BE2C (cell line): ENCODE data around the gene DR1.

Source experiments
- DNase-seq: peaks from one replicate; pipeline ENCODE4 v3.0.0-alpha.2; 2020
- H3K27me3 ChIP-seq: fragments of 250-450 bp; sonication (Bioruptor Pico); 2 replicates; pipeline ENCODE4 v1.5.1; 2020; ENCODE audit warnings: mild to moderate bottlenecking
- H3K36me3 ChIP-seq: fragments of 250-450 bp; sonication (Bioruptor Pico); 2 replicates; pipeline ENCODE4 v1.5.1; 2020; ENCODE audit warnings: mild to moderate bottlenecking
- H3K4me1 ChIP-seq: fragments of 250-450 bp; sonication (Bioruptor Pico); 2 replicates; pipeline ENCODE4 v1.5.1; 2020
- H3K4me3 ChIP-seq: 2 replicates; pipeline ENCODE4 v1.5.1; 2011; ENCODE audit warnings: low read depth, low read length
- H3K9me3 ChIP-seq: fragments of 250-450 bp; sonication (Bioruptor Pico); 2 replicates; pipeline ENCODE4 v1.5.1; 2020
- TF ChIP-seq, protein P1 (sequence below): IDR thresholded peaks from 2 replicates; pipeline ENCODE4 v1.5.1; 2012; ENCODE audit warnings: mild to moderate bottlenecking, low read depth, low read length

DR1 gene

DNA sequence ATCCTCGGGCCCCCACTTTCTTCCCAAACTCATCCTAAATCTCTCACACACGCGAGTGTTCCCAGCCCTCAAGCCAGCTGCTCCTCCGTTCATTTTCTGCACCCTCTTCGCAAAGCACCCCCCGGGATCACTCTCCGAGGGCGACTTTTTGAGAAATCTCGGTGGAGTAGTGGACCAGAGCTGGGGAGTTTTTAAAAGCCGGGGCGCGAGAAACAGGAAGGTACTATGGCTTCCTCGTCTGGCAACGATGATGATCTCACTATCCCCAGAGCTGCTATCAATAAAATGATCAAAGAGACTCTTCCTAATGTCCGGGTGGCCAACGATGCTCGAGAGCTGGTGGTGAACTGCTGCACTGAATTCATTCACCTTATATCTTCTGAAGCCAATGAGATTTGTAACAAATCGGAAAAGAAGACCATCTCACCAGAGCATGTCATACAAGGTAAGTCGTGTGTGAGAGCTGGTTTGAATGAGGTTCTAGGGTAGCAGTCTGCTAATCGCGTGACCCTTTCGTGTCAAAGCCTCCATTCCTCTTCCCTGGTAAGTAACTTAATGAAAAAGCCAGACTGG lies 800 bp downstream of the DR1 start:
- peak; percentile 6 for DNase-seq
- no peaks in the 10 kb centered on the region for H3K9me3 ChIP-seq

DNA sequence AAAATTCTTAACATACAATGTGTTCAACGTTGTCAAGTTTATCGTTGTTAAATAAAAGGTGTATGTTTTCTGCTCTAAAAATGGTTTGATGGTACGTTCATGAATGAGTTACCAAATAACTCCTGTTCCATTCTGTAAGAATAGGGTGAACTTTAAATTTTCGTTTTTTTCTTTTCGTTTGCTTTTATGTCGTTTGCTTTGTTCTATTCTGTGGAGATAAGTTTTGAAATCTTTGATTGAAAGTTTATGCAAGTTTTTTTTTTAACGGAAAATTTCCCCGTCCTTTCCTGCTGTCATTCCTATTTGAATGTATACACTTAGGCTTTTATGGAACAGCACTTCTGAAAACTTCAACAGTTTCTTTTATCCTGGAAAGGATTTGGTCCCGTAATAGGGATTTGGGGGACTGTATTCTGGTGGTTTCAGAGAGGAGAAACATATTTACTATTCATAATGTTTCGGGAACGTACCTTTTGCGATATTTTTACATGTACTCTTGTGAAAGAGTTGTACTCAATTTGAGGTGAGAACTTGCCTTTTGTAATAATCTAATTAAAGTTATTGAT lies 1.7 kb downstream of the DR1 start:
- Histone ChIP-seq H3K4me1 (no peaks in the 10 kb centered on the region), H3K9me3 (no peaks in the 10 kb centered on the region), H3K4me3 (peak overlapping the region; percentile 88), H3K27me3 (no peaks in the 10 kb centered on the region), H3K36me3 (no peaks in the 10 kb centered on the region)
- DNase-seq: no peak
- TF ChIP-seq, protein P1, sequence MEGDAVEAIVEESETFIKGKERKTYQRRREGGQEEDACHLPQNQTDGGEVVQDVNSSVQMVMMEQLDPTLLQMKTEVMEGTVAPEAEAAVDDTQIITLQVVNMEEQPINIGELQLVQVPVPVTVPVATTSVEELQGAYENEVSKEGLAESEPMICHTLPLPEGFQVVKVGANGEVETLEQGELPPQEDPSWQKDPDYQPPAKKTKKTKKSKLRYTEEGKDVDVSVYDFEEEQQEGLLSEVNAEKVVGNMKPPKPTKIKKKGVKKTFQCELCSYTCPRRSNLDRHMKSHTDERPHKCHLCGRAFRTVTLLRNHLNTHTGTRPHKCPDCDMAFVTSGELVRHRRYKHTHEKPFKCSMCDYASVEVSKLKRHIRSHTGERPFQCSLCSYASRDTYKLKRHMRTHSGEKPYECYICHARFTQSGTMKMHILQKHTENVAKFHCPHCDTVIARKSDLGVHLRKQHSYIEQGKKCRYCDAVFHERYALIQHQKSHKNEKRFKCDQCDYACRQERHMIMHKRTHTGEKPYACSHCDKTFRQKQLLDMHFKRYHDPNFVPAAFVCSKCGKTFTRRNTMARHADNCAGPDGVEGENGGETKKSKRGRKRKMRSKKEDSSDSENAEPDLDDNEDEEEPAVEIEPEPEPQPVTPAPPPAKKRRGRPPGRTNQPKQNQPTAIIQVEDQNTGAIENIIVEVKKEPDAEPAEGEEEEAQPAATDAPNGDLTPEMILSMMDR: no peak

More for the DNA sequence above, 800 bp downstream of the DR1 start:
- H3K4me1 ChIP-seq: no peaks in the 10 kb centered on the region
- H3K27me3 ChIP-seq: no peaks in the 10 kb centered on the region
- H3K36me3 ChIP-seq: no peaks in the 10 kb centered on the region
- peak overlapping the region; percentile 88 for H3K4me3 ChIP-seq
- TF ChIP-seq, protein P1: no peak

DNA sequence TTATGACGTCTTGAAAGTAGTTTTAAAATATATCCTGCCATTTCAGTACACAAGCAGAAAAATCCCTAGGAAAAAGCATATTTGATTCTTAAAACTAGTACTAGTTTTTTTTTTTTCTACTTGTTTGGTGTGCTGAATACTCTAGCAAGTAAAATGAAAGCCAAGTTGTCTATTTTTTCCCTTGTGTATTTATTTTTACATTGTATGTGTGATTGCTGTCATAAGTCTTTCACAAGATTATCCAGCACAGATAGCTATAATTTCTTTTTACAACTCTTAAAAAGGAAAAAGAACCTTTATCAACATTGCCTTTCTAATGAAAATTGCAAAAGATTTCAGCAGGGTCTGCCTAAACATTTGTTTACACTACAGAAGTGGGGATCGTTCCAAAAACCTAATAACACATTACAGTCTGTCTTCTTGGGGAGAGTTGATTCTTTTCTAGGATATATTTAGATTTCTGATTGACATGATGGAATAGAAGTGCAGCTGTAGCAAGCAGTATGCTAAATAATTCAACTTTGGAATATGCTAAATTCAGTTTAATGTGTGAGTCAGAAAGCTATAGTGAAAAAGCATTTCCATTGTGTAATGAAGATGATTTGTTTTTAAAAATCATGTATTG lies 2.5 kb downstream of the DR1 start:
- Histone ChIP-seq H3K9me3 (no peaks in the 10 kb centered on the region), H3K27me3 (no peaks in the 10 kb centered on the region), H3K4me1 (no peaks in the 10 kb centered on the region), H3K36me3 (no peaks in the 10 kb centered on the region), H3K4me3 (peak overlapping the region; percentile 88)
- DNase-seq: no peak
- TF ChIP-seq, protein P1: no peak

DNA sequence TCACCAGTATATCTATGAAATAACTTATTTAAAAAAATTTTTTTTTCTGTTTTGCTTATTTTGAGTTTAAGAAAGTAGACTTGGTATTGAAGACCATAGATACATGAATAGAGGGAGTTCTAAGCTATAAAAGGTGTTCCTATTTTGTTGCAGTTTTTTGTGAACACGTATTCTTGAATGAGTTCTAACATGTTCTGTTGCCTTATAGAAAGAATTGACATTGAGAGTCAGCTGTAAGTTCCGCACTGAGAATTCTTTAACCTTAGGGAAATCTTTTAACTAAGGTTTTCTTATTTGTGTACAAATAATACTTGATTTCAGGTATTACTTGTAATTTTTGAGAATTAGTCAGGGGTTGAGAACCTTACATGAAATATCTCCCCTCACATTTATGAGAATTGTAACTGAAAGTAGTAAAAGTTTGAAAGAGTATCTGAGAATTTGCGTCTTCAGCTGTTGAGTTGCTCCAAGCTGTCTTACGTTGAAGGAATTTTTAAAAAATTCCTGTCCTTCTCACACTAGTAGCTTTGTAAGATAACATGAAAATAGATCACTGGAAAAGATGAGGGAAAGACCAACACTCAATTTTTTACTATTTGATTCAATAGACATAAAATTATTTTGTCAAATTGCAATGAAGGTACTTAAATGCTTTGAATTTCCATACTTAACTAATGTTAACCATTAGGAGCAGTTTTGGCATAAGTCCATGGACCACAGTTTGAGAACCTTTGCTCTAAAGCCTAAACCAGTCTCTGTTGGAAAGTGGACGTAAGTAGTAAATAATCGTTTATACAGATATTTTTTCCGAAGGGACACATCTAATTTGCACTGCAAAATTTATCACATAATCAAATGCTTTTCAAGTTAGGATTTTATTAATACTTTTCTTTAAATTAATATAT lies 3.8 kb downstream of the DR1 start:
- no peak for DNase-seq
- H3K36me3 ChIP-seq: peaks cover under 1% of the 10 kb centered on the region; the same call in 1 of the 2 replicates
- TF ChIP-seq, protein P1: no peak
- peak overlapping the region; percentile 88 for H3K4me3 ChIP-seq
- H3K9me3 ChIP-seq: no peaks in the 10 kb centered on the region
- no peaks in the 10 kb centered on the region for H3K27me3 ChIP-seq
- H3K4me1 ChIP-seq: no peaks in the 10 kb centered on the region

DNA sequence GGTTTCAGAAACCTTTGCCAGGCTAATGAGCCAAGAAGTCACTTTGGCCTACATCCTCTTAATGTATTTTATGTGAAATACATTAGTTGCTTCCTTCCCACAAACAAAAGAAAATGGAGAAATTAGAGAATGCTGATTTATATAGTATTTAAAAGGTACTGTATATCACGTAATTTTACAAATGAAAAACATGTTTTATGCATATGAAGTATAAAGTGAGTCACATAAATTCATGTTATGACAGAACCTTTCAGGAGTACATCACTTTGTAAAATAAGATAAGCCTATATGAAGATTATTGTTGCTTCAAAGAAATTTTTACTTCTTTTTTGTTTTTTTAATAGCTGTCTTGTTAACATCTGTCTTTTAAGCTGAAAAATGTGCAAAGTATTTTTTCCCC lies 4.6 kb downstream of the DR1 start:
- H3K36me3 ChIP-seq: peaks cover 5% of the 10 kb centered on the region
- no peaks in the 10 kb centered on the region for H3K4me1 ChIP-seq
- no peak for DNase-seq
- no peaks in the 10 kb centered on the region for H3K27me3 ChIP-seq
- TF ChIP-seq, protein P1: no peak
- H3K9me3 ChIP-seq: no peaks in the 10 kb centered on the region
- H3K4me3 ChIP-seq: no peak overlapping the region
